Mesodermal cell (in vitro differentiated cells): ENCODE results near the gene THAP4.

Experiments used
- H3K27ac ChIP-seq: 2 replicates; pipeline ENCODE4 v1.7.0; 2013; ENCODE audit warnings: mild to moderate bottlenecking, low read depth, low read length, moderate library complexity; ENCODE audit not compliant: severe bottlenecking
- H3K36me3 ChIP-seq: 2 replicates; pipeline ENCODE4 v1.7.1; 2013; ENCODE audit warnings: mild to moderate bottlenecking, low read length, moderate library complexity; ENCODE audit not compliant: control insufficient read depth, insufficient read depth
- H3K4me1 ChIP-seq: one replicate; pipeline ENCODE4 v1.7.1; 2013; ENCODE audit warnings: mild to moderate bottlenecking, low read length; ENCODE audit not compliant: insufficient read depth, control insufficient read depth, poor library complexity, severe bottlenecking
- H3K4me3 ChIP-seq: 2 replicates; pipeline ENCODE4 v1.7.0; 2013; ENCODE audit warnings: low read length, control low read depth, mild to moderate bottlenecking; ENCODE audit not compliant: insufficient read depth, poor library complexity, severe bottlenecking; ENCODE audit errors: extremely low read depth
- H3K9me3 ChIP-seq: 2 replicates; pipeline ENCODE4 v1.7.1; 2013; ENCODE audit warnings: mild to moderate bottlenecking, low read length, moderate library complexity; ENCODE audit not compliant: control insufficient read depth
- WGBS, 2 experiments: methylation state at CpG; one replicate each; pipeline ENCODE4 v1.1.5; 2013; ENCODE audit warnings: missing lambda C conversion rate in 2 of 2; ENCODE audit not compliant: insufficient coverage in 2 of 2; 5-methylcytosine and 5-hydroxymethylcytosine counted together

THAP4 gene

DNA sequence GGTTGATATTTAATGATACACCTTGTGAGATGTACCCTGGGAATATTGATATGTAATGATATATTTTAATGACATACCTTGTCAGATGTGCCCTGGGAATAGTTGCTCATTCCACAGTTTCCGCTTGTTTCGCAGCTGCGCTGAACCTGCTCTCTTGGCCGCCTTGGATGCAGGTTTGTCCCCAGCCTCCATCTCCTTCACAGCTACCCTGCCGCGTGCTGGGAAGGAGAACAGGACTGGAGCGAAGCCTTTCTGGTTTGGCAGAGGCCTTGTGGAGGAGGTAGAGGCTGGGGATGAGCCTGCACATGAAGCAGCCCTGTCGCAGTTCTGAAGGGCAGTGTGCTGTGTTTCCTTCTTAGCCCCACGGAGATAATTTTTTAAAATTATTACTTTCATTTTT lies 15.2 kb upstream of the THAP4 start:
- Histone ChIP-seq H3K4me1 (no peaks in the 10 kb centered on the region), H3K4me3 (no peak overlapping the region), H3K9me3 (no peaks in the 10 kb centered on the region), H3K27ac (no peak overlapping the region), H3K36me3 (peaks cover 63% of the 10 kb centered on the region)
- WGBS, 2 experiments, result 97 to 100% methylated on average over 5 to 7 of the region's 9 CpGs

DNA sequence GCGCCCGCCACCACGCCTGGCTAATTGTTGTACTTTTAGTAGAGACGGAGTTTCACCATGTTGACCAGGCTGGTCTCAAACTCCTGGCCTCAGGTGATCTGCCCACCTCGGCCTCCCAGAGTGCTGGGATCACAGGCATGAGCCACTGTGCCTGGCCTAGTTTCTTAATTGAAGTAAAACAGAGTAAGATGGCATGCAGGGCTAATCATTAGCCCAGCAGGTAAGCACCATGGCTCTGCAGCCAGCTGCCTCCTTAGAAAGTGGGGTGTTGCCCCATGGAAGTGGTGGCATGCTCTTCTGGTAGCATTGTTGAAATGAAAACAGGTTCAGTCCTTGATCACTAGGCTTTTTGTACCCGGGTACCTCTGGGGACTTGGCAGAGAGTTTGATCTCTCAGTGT lies 13.0 kb upstream of the THAP4 start:
- WGBS, 2 experiments, result 88 to 97% methylated on average over 4 to 6 of the region's 6 CpGs
- Histone ChIP-seq H3K27ac (no peak overlapping the region), H3K9me3 (no peaks in the 10 kb centered on the region), H3K4me1 (peaks cover 6% of the 10 kb centered on the region), H3K36me3 (peaks cover 61% of the 10 kb centered on the region), H3K4me3 (no peak overlapping the region)

DNA sequence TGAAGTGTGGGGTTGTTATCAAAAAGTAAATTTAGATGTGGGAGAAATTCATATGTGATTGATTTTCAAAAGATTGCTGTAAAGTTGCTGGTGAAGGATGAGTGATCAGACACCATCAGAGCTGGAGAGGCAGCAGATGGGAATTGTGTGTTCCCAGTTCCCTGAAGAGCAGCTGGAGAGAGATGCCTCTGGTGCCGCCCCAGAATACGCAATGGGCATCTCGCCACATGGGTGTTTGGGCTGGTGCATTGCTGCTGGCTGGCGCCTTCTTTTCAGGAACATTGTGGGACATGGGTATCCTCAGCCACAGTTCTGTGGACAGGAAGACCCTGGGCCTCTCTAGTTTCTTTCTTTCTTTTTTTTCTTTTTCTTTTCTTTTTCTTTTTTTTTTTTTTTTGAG lies 12.4 kb upstream of the THAP4 start:
- WGBS, 2 experiments, result 95 to 100% methylated on average over 3 to 4 of the region's 4 CpGs
- peaks cover 6% of the 10 kb centered on the region for H3K4me1 ChIP-seq
- H3K36me3 ChIP-seq, result peaks cover 57% of the 10 kb centered on the region
- no peak overlapping the region for H3K4me3 ChIP-seq
- no peak overlapping the region for H3K27ac ChIP-seq
- H3K9me3 ChIP-seq, result no peaks in the 10 kb centered on the region

DNA sequence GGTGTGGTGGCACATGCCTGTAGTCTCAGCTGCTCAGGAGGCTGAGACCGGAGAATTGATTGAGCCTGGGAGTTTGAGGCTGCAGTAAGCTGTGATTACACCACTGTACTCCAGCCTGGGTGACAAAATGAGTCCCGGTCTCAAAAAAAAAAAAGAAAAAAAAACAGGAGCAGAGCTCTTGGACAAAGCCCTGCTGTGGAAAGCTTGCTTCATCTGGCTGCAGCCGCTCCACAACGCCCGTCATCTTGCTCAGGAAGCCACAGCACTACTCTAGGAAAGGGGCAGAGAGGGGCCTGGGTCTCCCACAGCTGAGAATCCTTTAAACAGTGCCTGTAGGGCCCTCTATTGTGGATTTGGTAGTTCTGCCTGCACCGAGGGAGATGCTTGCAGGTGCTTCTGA lies 11.5 kb upstream of the THAP4 start:
- 85 to 97% methylated on average over 5 to 6 of the region's 6 CpGs for WGBS, 2 experiments
- Histone ChIP-seq H3K4me1 (peaks cover 6% of the 10 kb centered on the region), H3K27ac (no peak overlapping the region), H3K9me3 (no peaks in the 10 kb centered on the region), H3K4me3 (no peak overlapping the region), H3K36me3 (peaks cover 58% of the 10 kb centered on the region)

DNA sequence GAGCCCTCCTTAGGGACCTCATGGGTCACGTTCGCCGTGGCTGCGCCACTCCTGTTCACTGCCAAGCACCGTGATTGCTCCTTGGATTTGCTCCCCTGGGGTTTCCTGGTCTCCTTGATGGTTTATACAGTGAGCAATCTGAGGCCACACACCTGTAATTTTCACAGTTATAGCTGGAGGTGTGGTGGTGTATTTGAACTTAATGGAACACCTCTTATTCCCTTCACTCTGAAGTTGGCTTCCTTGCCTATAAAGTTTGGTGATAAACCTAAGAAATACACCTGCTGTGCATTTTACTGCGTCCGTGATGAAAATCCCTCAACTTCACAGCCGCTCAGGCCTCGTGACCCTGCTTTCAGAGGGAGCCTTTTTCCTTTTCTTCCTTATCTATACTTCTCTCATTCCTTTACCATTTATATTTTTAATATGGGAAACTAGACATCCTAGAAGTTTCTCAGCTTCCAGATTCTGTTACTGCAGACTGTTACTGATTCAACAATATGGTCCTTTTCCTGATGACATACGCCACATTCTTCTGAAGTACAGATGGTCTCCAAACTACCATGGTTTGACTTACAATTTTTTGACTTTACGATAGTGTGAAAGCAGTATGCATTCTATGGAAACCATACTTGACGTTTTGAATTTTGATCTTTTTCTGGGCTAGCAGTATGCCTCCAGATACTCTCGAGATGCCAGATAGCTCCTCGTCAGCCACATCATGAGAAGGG lies 9.1 kb upstream of the THAP4 start:
- Histone ChIP-seq H3K36me3 (peaks cover 46% of the 10 kb centered on the region), H3K4me3 (no peak overlapping the region), H3K9me3 (no peaks in the 10 kb centered on the region), H3K27ac (no peak overlapping the region), H3K4me1 (peaks cover 9% of the 10 kb centered on the region)
- 94 to 96% methylated on average over 13 to 14 of the region's 14 CpGs for WGBS, 2 experiments

DNA sequence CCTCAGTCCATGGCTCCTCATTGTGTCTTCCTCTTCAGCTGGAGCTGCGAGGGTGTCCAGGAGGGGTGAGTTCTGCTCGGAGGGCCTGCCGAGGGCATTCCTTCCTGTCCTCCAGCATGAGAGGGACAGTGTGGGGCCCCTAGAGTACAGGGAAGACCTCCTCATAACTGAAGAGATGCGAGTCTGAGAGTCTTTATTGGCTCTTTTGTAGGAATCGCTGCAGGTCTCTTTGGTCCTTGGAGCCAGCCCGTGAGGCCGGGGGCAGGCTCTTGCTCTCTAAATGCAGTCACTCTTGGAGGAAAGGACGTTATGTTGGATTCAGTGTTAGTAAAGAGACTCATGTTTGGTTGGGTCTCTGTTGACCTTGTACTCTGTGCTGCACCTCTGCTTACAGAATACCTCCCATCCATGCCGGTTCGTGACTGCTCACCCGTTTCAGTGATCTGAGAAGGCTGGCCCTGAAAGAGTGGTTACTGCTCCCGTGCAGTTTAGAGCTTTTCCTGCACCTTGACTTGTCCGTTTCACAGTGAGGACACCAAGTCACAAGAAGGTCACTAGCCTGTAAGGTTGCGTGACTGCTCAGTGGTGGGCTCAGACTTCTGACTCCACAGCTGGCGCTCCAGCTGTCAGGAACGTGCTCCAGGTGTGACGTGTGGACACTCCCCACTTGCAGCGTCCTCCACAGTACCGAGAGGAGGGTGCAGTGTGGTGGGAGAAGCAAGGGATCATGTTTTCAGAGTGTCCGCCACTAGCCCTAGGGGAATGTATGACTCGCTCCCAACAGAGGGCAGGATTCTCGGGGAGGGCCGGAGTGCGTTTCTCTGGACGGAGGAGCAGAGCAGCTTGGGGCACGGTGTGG lies 8.3 kb upstream of the THAP4 start:
- no peaks in the 10 kb centered on the region for H3K9me3 ChIP-seq
- peaks cover 47% of the 10 kb centered on the region for H3K36me3 ChIP-seq
- 94 to 97% methylated on average over 22 to 23 of the region's 26 CpGs for WGBS, 2 experiments
- H3K4me1 ChIP-seq, result peaks cover 12% of the 10 kb centered on the region
- no peak overlapping the region for H3K4me3 ChIP-seq
- no peak overlapping the region for H3K27ac ChIP-seq

DNA sequence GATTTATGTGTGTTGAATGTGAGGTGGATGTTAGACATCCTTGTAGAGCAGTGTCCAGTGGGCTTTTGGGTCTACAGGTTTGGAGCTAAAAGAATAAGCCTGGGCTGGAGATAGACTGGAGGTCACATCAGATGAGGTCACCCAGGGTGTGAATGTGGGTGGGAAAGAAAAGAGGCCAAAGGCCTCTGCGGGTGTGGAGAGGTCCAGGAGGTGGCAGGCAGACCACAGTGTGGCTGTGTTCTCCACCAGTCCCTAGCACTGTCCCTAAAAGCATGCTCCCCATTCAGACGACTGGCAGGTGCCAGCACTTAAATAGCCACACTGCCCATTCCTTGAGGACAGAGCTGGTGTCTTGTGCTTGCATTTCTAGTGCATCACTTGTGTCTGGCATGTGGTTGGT lies 4.7 kb upstream of the THAP4 start:
- H3K9me3 ChIP-seq, result peaks cover 14% of the 10 kb centered on the region
- peaks cover 18% of the 10 kb centered on the region for H3K4me1 ChIP-seq
- 88 to 100% methylated on average over 1 to 2 of the region's 2 CpGs for WGBS, 2 experiments
- peaks cover 61% of the 10 kb centered on the region for H3K36me3 ChIP-seq
- H3K4me3 ChIP-seq, result no peak overlapping the region
- no peak overlapping the region for H3K27ac ChIP-seq

DNA sequence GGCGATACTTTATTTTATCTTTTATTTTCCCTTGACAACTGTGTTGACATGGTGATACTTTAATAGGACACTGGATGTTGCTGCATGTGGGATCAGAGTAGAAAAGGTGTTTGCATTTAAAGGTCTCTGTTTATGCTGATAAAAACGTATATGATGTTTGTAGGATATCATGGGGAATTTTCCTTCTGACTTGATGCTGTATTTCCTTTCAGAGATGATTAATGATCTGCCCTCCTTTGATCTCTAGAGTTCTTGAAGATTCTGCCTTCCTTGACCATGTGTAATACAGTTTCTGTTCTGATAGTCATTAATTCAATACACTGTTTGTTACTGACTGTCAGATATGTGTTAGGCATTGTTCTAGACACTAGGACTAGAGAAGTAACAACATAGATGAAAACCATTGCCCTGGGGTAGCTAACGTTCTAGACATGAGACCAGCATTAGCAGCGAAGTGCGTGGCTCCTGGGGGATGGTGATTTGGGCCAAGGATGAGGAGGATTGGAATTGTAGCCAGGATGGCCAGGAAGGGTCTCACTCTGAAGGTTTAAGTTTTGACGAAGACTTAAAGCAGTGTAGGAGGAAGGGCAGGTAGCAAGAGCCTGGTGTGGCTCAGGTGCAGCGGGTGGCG lies 3.3 kb upstream of the THAP4 start:
- 92 to 95% methylated on average over 7 of the region's 8 CpGs for WGBS, 2 experiments
- Histone ChIP-seq H3K4me1 (peaks cover 13% of the 10 kb centered on the region), H3K4me3 (no peak overlapping the region), H3K36me3 (peaks cover 51% of the 10 kb centered on the region), H3K27ac (no peak overlapping the region), H3K9me3 (peaks cover 14% of the 10 kb centered on the region)

DNA sequence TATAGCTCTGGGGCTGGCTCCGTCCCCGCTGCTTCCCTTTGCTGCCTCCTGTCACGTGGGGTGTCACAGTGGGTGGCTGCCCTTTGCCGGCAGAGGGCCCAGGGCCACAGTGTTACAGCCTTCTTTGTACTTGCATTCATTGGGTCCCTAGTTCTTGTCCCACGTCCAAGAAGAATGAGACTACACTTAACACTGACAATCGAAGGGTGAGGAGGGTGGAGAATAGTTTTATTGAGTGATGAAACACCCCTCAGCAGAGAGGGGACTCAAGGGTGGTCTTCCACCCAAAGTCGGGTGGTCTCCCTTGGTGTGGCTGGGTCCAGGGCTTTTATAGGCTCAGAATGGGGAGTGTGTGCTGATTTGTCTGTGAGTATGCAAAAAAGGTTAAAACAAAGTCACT lies 2.4 kb upstream of the THAP4 start:
- Histone ChIP-seq H3K9me3 (peaks cover 14% of the 10 kb centered on the region), H3K4me3 (no peak overlapping the region), H3K36me3 (peaks cover 52% of the 10 kb centered on the region), H3K4me1 (peaks cover 14% of the 10 kb centered on the region), H3K27ac (no peak overlapping the region)
- WGBS, 2 experiments, result 98 to 100% methylated on average over 3 to 5 of the region's 7 CpGs

DNA sequence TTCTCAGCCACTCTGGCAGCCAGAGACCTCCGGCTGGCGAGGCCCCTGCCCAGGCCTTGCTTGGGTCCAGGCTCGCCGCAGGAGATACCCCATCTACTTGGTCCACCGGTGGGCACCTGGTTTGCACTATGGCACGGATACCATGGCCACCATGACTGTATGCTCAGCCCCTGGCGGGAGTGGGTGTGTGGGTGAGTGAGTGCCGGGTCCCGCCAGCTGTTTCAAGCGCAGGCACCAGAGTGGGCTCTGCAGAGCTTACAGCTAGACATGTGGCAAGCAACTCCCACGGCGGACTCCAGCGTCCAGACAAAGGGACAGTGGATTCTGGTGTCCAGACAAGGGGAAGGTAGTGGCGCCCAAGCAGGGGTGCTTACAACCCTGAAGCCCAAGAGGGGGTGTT lies 2.0 kb upstream of the THAP4 start:
- Histone ChIP-seq H3K27ac (no peak overlapping the region), H3K4me1 (peaks cover 14% of the 10 kb centered on the region), H3K36me3 (peaks cover 51% of the 10 kb centered on the region), H3K9me3 (peaks cover 14% of the 10 kb centered on the region), H3K4me3 (peak overlapping the region; percentile 75)
- WGBS, 2 experiments, result 98 to 100% methylated on average over 10 to 14 of the region's 14 CpGs
